Keratinocyte (primary cell): ENCODE measurements around the gene SF3B2. TPM values are rescaled to one million over a fixed set of nuclear protein-coding genes. Genes with fewer than 3 reads are reported as not detected.

Source experiments
- DNase-seq: peaks from one replicate; pipeline ENCODE4 v3.0.0-alpha.2; 2011; ENCODE audit warnings: low read depth, missing footprints, low spot score
- FAIRE-seq: peaks from 2 replicates; lab custom pipeline; 2011; peaks lifted over from hg19 to GRCh38; lab: Jason Lieb, UNC
- H2AFZ ChIP-seq: 2 replicates; pipeline ENCODE4 v1.6.0; 2012; ENCODE audit warnings: low read length, control low read depth, inconsistent platforms; ENCODE audit not compliant: control insufficient read depth
- H3K27ac ChIP-seq: 2 replicates; pipeline ENCODE4 v1.5.1; 2011; ENCODE audit warnings: low read length; ENCODE audit not compliant: control insufficient read depth, insufficient read depth
- H3K27me3 ChIP-seq: 3 replicates; pipeline ENCODE4 v1.6.0; 2011; ENCODE audit warnings: low read length; ENCODE audit not compliant: control insufficient read depth, insufficient read depth; ENCODE audit errors: extremely low read depth
- H3K36me3 ChIP-seq, 2 experiments: 2 replicates in 1 of 2; 3 replicates in 1 of 2; pipeline ENCODE4 v1.5.1; 2011; ENCODE audit warnings: low read length in 2 of 2, mild to moderate bottlenecking in 1 of 2; ENCODE audit not compliant: control insufficient read depth in 2 of 2, insufficient read depth in 2 of 2; ENCODE audit errors: extremely low read depth in 1 of 2
- H3K4me1 ChIP-seq: 3 replicates; pipeline ENCODE4 v1.5.1; 2011; ENCODE audit warnings: low read length; ENCODE audit not compliant: control insufficient read depth, insufficient read depth; ENCODE audit errors: extremely low read depth
- H3K4me2 ChIP-seq: 3 replicates; pipeline ENCODE4 v1.6.0; 2011; ENCODE audit warnings: low read depth, low read length; ENCODE audit not compliant: control insufficient read depth, insufficient read depth; ENCODE audit errors: extremely low read depth
- H3K4me3 ChIP-seq, 3 experiments: fragments of 200-600 bp in 1 of 3; sonication (generic) in 1 of 3; 2 replicates in 2 of 3; 3 replicates in 1 of 3; pipeline ENCODE4 v1.5.1; 2011 to 2016; ENCODE audit warnings: low read length in 3 of 3, mild to moderate bottlenecking in 3 of 3, control low read depth in 2 of 3, inconsistent platforms in 1 of 3, low read depth in 1 of 3, mixed read lengths in 1 of 3, mixed run types in 1 of 3, moderate library complexity in 1 of 3; ENCODE audit not compliant: control insufficient read depth in 2 of 3, insufficient read depth in 2 of 3; ENCODE audit errors: extremely low read depth in 1 of 3
- H3K79me2 ChIP-seq: 2 replicates; pipeline ENCODE4 v1.6.0; 2012; ENCODE audit warnings: low read length; ENCODE audit not compliant: control insufficient read depth, insufficient read depth
- H3K9ac ChIP-seq: 3 replicates; pipeline ENCODE4 v1.6.0; 2011; ENCODE audit warnings: low read length; ENCODE audit not compliant: control insufficient read depth, insufficient read depth; ENCODE audit errors: extremely low read depth
- H3K9me1 ChIP-seq: 3 replicates; pipeline ENCODE4 v1.6.0; 2011; ENCODE audit warnings: low read length; ENCODE audit not compliant: control insufficient read depth, insufficient read depth; ENCODE audit errors: extremely low read depth
- H3K9me3 ChIP-seq: 2 replicates; pipeline ENCODE4 v1.5.1; 2012; ENCODE audit warnings: low read depth, low read length; ENCODE audit not compliant: control insufficient read depth
- H4K20me1 ChIP-seq: 3 replicates; pipeline ENCODE4 v1.6.0; 2011; ENCODE audit warnings: low read length; ENCODE audit not compliant: control insufficient read depth, insufficient read depth; ENCODE audit errors: extremely low read depth
- EZH2 ChIP-seq: IDR thresholded peaks from one replicate; pipeline ENCODE4 v1.6.1; 2012; ENCODE audit warnings: inconsistent platforms, mild to moderate bottlenecking, low read length, moderate library complexity
- dilution Hi-C: fragments of 300-500 bp; cut with MboI; formaldehyde crosslinking; loops from one replicate; pipeline ENCODE4 v1.7.0; 2020; ENCODE audit warnings: low sequenced_read_pairs; ENCODE audit not compliant: extremely low pct_ligation_motif_present
- polyA plus RNA-seq, 5 experiments: library from polyadenylated mRNA; depleted of rRNA in 3 of 5; stranded (reverse) in 3 of 5; stranded (forward) in 1 of 5; unstranded in 1 of 5; fragments of >200 nt; gene quantifications; 1 replicate in 1 of 5; 2 replicates in 3 of 5; 3 replicates in 1 of 5; pipeline versions ENCODE4 v1.2.1 to v1.2.3, GENCODE V29; 2011 to 2012; ENCODE audit warnings: missing spikeins in 2 of 5, low read depth in 1 of 5, low replicate concordance in 1 of 5
- TF ChIP-seq, protein P1 (sequence below), 3 experiments: IDR thresholded peaks in 1 of 3; conservative IDR thresholded peaks in 1 of 3; optimal IDR thresholded peaks in 1 of 3; 2 replicates in 2 of 3; 3 replicates in 1 of 3; pipeline versions ENCODE3 to v1.5.1; 2011; ENCODE audit warnings: low read length in 3 of 3, mild to moderate bottlenecking in 3 of 3, moderate library complexity in 2 of 3, control low read depth in 1 of 3, inconsistent platforms in 1 of 3; ENCODE audit not compliant: insufficient read depth in 2 of 3; ENCODE audit errors: extremely low read depth in 1 of 3

SF3B2 gene
- polyA plus RNA-seq, 1 donor (not counting 4 experiments of a cell fraction or from before 2014, with no cell fraction given): 73.0 TPM

DNA sequence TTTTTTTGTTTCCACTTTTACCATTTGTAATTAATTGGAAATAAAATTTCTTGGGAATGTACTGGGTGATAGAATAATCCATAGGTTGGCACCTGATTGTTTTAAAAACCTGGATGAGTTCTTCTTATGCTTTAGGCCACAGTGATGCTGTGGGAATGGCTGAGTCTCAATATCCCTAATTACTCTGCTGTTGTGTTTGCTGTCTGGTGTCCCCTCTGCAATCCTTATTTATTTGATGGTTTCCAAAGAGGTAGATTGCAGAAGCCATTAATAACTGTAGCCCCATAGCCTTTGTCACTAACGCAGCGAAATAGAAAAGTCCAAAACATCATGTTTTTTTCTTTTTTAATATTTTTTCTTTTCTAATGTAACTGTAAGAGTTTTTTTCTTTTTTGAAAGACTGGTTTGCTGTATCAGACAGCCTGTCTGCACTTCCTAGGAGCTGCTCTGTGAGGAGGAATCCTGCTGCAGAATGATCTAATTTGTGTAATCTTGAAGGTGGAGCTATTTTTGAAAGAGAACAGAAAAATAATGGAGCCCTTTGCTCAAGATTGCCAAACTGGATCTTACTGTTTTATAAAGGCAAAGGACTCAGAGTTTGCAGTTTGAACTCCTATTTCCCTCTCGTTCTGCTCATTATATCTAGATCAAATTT lies 32.8 kb downstream of the SF3B2 start:
- Histone ChIP-seq H3K4me1 (peaks cover 25% of the 10 kb centered on the region), H3K9me1 (no peaks in the 10 kb centered on the region), H3K27me3 (no peaks in the 10 kb centered on the region), H3K27ac (no peak overlapping the region), H3K9ac (no peak overlapping the region), H3K9me3 (no peaks in the 10 kb centered on the region), H3K4me3 (no peak overlapping the region), H4K20me1 (no peaks in the 10 kb centered on the region), H3K79me2 (peaks cover 75% of the 10 kb centered on the region), H2AFZ (no peak overlapping the region), H3K36me3 (no peaks in the 10 kb centered on the region), H3K4me2 (no peak overlapping the region)
- dilution Hi-C loops: no loop called here
- DNase-seq: no peak
- no peak for TF ChIP-seq EZH2
- TF ChIP-seq, protein P1, sequence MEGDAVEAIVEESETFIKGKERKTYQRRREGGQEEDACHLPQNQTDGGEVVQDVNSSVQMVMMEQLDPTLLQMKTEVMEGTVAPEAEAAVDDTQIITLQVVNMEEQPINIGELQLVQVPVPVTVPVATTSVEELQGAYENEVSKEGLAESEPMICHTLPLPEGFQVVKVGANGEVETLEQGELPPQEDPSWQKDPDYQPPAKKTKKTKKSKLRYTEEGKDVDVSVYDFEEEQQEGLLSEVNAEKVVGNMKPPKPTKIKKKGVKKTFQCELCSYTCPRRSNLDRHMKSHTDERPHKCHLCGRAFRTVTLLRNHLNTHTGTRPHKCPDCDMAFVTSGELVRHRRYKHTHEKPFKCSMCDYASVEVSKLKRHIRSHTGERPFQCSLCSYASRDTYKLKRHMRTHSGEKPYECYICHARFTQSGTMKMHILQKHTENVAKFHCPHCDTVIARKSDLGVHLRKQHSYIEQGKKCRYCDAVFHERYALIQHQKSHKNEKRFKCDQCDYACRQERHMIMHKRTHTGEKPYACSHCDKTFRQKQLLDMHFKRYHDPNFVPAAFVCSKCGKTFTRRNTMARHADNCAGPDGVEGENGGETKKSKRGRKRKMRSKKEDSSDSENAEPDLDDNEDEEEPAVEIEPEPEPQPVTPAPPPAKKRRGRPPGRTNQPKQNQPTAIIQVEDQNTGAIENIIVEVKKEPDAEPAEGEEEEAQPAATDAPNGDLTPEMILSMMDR (optimal IDR thresholded peaks at IDR 0.05 in 1 of 3, IDR thresholded peaks at IDR 0.05 in 1 of 3, conservative IDR thresholded peaks at IDR 0.05 in 1 of 3; ENCODE audit: extremely low read depth in 1 of 3, insufficient read depth in 2 of 3, low read length in 3 of 3): no peak
- FAIRE-seq: no peak

DNA sequence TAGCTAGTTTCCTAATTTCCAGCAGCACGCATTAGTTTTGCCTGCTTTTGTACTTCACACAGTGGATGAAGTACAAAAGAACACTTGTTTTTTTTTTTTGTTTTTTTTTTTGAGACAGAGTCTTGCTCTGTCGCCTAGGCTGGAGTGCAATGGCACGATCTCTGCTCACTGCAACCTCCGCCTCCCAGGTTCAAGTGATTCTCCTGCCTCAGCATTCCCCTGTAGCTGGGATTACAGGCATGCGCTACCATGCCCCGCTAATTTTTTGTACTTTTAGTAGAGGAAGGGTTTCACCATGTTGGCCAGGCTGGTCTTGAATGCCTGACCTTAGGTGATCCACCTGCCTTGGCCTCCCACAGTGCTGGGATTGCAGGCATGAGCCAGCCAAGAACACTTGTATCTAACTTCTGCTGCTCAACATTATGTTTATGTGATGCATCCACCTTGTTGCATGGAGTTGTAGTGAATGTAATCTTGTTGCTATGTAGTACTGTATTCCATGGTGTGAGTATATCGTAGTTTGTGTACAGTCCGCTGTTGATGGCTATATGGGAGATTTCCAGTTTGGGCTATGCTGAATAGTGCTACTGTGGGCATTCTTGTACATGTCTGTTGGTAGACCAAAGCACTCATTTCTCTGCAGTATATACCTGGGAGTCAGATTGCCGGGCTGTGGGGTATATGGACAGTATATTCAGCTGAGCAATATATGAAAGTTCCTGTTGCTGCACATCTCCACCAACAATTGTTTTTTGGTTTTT lies 35.2 kb downstream of the SF3B2 start:
- no peak for FAIRE-seq
- no peaks in the 10 kb centered on the region for H3K9me1 ChIP-seq
- no peaks in the 10 kb centered on the region for H3K27me3 ChIP-seq
- no peak overlapping the region for H2AFZ ChIP-seq
- no peak overlapping the region for H3K9ac ChIP-seq
- peaks cover 3% of the 10 kb centered on the region for H3K4me1 ChIP-seq
- H3K36me3 ChIP-seq: no peaks in the 10 kb centered on the region
- H3K79me2 ChIP-seq: peaks cover 66% of the 10 kb centered on the region
- DNase-seq: no peak
- H3K9me3 ChIP-seq: no peaks in the 10 kb centered on the region
- H3K4me2 ChIP-seq: no peak overlapping the region
- dilution Hi-C loops: no loop called here
- no peak overlapping the region for H3K27ac ChIP-seq
- H3K4me3 ChIP-seq: no peak overlapping the region
- TF ChIP-seq, protein P1 (optimal IDR thresholded peaks at IDR 0.05 in 1 of 3, IDR thresholded peaks at IDR 0.05 in 1 of 3, conservative IDR thresholded peaks at IDR 0.05 in 1 of 3; ENCODE audit: extremely low read depth in 1 of 3, insufficient read depth in 2 of 3, low read length in 3 of 3): no peak
- TF ChIP-seq EZH2: no peak
- H4K20me1 ChIP-seq: no peaks in the 10 kb centered on the region
